GM19467 (cell line): ENCODE measurements around the gene TSSK2.
A peak's percentile ranks its signal among the peaks of the same experiment; 100 is the strongest.

Experiments used
- ATAC-seq: cut with Tn5 transposase; IDR thresholded peaks from one replicate; pipeline ENCODE4 v1.9.1; 2021; ENCODE audit warnings: mild to moderate bottlenecking, moderate library complexity; ENCODE audit not compliant: unreplicated experiment

TSSK2 gene

DNA sequence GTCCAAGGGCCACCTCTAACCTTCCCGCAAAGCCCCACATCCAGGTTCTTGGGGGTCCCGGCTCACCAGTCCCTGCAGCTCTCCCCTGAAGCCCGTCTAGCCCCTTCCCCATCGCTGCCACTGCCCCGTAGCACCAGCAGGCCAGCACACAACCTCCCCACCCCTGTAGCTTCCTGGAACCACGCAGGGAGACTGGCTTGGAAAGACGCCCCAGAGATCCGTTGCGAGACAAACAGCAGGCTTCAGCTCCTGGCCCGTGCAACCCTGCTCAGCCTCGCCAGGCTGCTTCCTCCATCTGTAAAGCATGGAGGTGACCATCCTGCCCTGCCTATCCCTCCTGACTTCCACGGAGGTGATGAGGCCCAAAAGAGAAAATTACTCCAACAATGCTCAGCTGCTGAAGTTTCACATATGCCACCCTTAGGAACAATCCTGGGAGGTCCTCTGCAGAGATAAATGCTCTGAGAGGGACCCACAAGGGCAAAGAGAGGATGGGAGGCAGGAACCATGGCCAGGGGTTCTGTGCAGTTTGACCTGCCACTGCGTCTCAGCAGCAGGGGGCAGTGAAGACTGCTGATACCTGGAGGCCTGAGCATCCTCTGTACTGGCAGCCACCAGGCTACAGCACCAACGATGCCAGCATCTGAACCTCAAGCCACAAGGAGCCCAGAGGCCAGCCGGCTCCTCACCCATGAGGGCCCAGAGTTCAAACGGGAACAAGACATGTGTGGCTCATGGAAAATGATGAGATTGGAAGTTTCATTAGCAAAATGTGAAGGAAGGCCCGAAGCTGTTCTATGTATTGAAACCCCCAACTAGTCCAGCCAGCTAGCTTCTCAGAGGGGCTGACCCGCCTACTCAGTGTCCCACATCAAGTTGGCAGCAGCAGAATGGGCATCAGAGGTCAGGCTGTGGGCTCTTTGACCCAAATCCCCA, 25.0 kb upstream of the TSSK2 start:
- no peak for ATAC-seq

DNA sequence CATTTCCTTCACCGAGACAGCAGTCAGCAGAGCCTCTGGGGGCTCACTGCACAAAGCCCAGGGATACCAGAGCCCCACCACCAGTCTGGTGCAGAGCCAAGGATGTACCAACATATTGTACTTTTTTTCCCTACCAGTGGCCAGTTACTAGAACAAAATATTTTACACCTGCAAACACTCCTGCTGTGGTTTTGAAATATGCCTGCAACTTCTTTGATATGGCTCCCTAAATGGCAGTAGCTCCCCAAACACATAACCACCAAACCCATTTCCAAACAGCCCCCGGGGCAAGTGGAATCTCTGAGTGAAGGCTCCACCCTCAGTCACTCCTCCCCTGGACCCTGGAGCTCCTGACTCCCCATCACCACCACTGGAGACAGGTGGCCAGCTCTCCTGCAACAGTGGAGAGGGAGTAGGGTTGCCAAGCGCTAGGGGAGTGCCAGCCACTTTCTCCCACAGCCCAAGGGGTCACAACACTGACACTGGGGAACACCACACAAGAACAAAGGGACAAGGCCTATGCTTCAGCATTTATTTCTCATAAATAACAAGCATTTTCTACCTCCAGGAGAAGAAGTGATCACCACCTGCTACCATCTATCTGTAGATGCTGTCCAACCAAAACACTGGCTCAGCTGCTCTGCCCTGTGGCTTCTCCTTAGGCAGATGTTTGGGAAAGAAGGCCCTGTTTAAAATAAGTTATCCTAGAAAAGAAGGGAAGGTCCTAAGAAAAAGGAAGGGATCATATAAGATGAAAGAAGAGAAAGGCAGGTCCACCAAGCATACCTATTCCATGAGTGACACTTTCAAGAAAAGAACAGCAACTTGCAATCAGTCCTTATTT, 24.0 kb upstream of the TSSK2 start:
- ATAC-seq = no peak

DNA sequence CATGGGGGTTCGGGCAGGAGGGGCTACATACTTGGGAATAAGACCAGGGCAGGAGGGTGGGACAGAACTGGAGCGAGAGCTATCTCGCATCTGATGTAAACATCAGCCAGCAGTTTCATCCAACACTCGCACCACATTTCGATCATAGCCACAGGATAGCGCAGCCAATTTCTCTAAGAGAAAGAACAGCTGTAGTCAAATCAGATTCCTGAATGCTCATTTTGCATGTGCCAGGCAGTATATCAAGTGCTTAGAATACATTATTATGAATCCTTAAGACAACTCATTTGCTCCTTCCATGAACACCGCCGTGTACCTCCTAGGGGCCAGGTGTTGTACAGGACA, 23.4 kb upstream of the TSSK2 start:
- no peak for ATAC-seq

DNA sequence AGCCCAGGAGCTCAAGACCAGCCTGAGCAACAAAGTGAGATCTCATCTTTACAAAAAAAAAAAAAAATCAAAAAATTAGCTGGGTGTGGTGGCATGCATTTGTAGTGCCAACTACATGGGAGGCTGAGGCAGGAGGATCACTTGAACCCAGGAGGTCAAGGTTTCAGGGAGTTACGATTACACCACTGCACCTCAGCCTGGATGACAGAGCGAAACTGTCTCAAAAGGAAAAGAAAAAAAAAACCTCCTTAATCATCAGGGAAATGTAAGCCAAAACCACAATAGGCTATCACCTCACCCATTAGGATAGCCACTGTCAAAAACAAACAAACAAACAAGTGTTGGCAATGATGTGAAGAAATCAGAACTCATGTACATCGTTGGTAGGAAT, 22.3 kb upstream of the TSSK2 start:
- no peak for ATAC-seq

DNA sequence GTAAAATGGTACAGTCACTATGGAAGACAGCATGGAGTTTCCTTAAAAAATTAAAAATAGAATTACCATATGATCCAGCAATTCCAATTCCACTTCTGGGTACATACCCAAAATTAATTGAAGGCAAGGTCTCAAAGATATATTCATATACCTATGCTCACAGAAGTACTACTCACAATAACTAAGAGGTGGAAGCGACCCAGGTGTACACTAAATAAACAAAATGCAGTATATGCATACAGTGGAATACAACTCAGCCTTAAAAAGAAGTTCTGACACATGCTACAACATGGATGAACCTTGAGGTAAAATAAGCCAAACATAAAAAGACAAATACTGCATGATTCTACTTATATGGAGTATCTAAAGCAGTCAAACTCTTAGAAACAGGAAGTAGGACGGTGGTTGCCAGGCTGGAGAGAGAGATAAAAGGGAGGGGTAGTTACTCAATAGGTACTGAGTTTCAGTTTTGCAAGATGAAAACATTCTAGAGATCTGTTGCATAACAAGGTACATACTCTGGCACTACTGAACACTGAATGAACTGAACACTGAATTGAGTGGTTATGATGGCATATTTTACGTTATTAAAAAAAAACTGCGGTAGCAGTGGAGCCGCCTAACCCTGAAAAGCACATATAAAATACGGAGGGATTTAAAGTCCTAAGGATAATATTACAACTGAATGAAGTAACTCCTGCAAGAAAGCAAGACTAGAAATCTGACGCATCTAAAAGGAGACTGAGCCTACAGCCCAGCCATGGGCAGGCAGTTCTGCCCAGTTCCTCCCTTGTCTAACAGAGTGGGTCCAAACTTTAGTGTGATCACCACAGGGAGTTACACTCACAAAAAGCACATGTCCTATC, 21.7 kb upstream of the TSSK2 start:
- peak; percentile 77 for ATAC-seq

DNA sequence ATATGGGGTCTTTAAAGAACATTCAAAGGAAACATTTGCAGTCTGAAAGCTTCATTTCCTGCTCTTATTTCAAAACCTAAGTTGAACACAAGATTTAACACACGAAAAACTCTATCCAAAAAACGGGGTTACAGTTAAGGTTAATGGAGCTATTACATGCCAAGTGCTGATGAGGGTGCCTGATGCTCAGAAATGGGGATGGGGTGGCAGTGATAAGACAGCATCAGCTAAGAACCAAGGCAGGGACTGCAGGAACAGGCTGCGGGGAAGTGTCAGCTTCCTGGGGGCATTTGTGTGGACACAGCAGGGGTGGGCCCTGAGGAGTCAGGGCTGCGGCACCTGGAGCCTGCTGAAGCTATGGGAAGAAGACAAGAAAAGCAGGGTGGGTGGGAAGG, 21.0 kb upstream of the TSSK2 start:
- ATAC-seq = no peak

DNA sequence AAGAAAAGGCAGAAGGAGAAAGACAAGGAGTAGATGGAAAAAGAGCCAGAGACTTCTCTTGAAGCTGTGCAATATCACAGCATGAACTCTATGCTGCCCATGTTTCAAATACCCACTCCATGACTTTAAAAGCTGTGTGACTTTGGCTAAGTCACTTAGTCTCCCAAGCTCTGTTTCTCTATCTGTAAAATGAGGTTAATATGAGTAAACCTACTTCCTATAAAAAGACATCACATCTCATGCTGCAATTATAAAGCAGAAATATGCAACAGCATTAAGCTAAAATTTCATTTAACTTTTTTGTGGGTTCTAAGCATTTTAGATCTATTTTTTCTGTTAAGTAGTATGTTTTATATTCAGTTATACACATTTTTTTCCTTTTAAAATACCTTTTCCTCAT, 20.5 kb upstream of the TSSK2 start:
- ATAC-seq = no peak

DNA sequence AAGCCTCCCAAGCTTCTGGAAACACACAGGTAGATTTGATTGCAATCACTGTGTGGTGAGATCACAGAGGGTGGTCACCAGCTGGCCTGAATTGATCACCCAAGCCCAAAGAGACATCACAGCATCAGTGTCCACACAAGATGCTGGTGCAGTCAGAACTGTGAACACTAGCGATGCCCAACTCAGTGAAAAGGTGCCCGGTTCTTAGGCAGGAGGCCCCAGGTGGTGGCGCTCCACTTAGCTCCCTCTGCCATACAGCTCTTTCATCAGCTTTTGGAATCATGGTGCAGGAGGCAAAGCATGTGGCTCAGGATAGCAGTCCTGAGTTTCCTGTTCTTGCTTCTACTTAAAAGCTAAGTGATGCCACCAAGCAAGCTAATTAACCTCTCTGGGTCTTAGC, 20.0 kb upstream of the TSSK2 start:
- ATAC-seq = no peak

DNA sequence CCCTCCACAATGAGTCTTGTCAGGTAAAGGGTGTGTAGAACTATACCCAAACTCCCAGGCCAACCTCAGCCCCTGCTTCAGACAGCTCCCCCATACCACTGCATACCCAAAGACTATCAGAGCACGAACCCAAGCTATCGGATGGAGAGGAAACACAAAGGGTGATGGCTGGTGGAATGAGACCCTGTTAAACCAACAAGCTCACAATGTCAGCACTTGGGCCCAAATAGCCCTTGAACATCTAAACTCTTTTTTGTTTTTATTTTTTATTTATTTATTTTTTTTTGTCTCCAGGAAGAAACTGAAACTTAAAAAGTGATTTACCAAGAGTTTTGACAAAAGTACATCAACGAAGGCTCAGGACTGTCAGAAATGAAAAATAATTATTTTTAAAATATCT, 19.5 kb upstream of the TSSK2 start:
- no peak for ATAC-seq

DNA sequence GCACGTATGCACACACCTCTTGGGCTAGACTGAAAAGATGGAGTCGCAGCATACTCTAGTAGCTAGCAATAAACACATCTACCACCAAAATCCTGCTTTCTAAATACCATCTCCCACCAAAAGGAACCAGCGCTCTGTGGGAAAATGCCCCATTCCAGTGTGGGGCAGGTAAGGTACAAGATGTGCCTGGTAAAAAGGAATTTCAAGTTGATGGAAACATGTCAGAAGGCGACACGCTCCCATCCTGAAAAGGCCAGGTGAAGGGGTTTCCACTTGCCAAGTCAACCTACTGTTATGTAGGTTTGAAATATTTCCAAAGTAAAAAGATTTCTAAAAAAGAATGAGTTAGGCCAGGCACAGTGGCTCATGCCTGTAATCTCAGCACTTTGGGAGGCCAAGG, 17.7 kb upstream of the TSSK2 start:
- ATAC-seq = no peak

DNA sequence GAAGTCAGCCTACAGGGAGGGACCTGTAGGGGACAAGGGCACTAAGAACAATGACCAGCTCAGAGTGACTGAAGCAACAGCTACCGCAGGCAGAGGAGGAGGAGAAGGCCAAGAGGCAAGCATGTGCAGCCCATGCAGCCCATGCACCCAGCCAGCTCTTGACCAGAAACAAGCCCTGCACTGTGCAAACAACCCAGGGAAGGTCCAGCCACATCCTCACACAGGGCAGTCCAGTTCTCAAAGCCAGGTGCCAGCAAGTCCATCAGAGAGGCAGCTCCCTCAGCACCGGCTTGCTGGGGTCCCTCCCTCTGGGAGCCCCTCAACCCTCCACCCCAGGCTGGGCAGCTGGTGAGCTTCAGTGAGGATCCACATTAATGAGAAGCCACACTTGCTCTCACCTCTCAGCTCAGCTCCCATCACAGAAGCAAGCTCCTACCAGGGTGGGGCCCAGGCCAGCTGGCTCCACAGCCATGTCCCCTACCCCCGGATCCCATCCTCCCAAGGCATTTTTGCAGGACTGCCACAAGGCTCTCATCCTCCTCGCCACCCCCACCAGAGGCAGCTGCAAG, 16.0 kb upstream of the TSSK2 start:
- no peak for ATAC-seq

DNA sequence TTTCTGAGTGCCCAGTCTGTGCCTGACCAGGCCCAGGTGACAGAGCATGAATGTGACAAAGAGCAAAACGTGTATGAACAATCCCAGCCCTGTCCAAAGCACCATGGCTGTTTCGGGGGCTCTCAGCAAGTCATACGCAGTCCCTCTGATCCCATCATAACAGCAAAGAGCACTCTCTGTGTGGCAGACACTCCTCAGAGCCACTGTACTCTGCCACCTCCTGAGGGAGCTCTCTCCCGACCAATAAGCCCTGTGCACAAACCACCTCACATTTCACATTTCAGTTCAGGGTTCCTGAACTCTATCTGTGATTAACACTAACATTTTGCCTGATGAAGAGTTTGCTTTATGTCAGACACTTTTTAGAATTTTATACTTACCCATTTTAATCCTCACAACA, 15.5 kb upstream of the TSSK2 start:
- ATAC-seq = no peak

DNA sequence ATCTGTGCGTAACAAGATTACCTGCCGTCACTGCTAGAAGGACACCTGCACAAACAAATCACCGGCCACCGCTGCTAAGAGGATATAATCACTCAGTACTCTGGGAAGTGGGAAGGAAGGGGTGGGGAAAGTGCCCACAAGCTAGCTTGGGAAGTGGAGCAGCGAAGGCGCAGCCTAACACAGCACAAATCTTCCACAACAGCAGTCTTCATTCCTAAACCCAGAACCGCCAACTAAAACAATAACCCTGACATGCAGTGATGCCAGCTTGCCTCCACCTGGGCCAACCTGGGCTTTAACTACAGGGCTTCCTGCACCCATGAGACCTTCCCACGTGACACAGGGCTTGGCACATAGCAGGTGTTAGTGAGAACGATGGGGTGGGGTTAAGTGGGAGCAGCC, 14.0 kb upstream of the TSSK2 start:
- ATAC-seq = no peak

DNA sequence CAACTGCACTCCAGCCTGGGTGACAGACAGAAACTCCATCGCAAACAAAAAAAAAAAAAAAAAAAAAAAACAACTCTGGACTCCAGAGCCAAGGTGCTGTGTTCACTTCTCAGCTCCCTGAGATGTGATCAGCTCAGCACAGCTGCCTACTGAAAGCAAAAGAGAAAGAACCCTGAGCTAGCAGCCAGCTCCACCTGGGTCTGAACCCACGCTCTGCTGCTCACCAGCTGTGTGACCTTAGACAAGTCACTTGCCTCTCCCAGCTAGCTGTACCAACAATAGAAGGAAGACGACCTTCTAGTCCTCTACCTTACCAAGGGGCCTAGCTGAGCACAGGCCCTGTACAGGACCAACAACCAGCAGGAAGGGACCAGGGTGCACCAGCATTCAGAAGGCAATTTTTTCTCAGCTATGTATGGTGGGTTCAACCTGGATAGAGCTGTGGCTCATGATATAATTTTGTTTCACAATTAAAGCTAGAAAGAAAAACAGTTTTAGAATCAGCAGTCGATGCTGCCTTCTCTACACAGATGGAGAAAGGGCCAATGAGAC, 12.7 kb upstream of the TSSK2 start:
- ATAC-seq = peak; percentile 39

DNA sequence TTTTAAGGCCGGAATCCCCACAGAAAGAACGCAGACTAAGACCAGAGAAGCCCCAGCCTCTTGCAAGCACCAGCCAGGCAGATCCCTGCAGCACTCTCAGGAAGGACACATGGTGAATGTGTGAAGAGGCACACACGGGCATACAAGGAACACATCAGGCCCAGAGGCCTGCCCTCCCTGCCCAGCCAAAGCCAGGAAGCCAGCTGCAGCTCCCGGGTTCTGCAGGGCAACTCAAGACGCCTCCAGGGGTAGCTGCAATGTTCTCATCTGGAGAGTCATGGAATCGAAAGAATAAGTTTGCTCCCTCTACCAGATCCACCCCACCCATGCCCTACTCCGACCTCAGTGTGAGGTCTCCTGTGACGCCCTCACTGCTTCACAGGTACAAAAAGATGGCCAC, 11.2 kb upstream of the TSSK2 start:
- no peak for ATAC-seq

DNA sequence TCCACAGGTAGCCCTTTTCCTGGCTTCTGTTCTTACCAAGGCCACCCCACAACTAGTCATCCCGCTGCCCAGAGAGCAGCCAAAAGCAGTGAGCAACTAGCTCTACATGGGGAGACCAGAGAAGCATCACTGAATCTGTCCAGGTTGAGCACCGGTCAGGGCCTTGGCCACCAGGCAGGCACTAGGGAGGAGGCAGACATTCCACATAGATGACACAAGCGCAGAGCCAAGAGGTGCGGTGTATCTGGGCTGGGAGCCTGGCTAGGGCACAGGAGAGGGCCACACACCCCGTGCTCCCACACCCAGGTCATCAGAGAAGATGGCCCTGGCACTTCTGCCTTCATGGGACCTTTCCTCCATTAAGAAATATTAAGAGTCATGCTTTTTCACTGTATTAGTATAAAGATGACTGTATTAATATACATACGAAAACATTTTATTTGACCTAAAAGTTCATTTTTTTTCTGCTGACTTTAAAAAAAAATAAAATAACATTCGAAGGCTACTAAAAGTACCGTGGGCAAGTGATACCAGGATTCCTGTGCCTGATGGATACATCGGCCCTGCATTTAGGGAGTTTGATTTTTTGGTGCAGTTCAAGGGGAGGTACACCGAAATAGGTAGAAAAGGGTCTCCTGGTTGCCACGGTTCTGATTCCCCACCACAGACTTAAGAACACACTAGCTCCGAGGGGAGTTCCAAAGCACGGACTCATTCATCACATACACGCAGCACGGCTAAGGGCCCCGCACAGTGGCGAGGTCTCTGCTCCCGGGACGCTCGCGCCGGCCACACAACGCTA, 10.1 kb upstream of the TSSK2 start:
- no peak for ATAC-seq

DNA sequence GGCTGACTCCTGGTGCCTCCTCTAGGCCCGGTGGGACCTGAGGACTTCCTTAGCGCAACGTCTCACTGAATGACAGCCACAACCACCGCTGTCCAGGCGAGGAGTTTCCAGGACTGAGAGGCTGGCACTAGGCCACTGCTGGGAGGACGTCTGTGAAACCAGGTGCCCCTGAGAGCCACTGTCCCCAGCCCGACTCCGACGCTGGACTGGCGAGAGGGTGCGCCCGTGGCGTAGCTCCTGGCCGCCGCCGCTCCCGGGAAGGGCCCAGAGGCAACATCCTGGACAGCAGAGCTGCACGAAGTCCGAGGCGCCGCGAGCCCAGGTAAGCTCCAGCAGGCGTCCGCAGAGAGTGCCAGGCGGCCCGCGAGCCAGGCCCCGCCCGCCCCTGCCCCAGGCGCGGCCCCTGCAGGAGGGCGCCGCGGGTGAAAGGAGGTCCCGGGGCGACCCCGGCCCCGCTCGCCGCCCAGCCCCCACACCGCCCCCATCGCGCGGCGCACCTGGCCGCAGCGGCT, 9.4 kb upstream of the TSSK2 start:
- peak; percentile 23 for ATAC-seq

DNA sequence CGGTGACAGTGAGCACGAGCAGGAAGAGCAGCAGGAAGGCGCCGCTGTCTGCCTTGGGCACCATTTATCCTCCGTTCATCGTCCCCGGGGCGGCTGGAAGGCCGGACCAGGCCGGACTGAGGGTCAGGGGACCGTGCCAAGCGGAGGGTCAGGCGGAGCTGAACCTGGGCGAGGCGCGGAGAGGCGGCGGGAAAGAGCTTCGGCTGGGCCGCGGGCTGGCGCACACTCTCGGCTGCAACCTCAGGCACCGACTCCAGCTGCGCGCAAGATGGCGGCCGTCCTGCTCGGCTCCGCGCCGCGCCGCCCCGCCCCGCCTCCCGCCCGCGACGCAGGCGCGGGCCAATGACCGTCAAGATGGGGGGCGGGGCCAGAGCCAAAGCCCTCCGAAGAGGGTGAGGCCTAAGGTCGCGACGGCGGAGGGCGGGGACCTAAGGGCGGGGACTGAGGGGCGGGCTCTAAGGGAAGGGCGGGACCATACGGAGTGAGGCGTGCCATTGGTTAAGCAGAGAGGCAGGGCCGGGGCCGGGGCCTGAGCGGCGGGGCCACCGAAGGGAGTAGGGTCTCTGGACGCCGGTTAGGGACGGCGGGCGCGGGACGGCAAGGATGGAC, 8.9 kb upstream of the TSSK2 start, which contains the start of gene DGCR2:
DGCR2 (minus strand) TSS at position 270 of the 609 bp plus-strand sequence; CDS start at position 64, 206 bp downstream.
- ATAC-seq = peak; percentile 70
